K562 (cell line): Measurements from ENCODE around the gene PUM1. TPM values are rescaled to one million over a fixed set of nuclear protein-coding genes. Genes with fewer than 3 reads are reported as not detected.

ENCODE experiments used
- ARID2 ChIP-seq: fragments of 450-650 bp; IDR thresholded peaks from 2 replicates; pipeline ENCODE4 v1.6.1; 2017; ENCODE audit warnings: antibody characterized with exemption, mild to moderate bottlenecking
- ETV1 ChIP-seq: fragments of 450-650 bp; conservative IDR thresholded peaks from 2 replicates; pipeline ENCODE4 v1.6.1; 2016; ENCODE audit warnings: missing genetic modification characterization, control low read depth, low read depth, missing compliant biosample characterization
- FOXM1 ChIP-seq, 2 experiments: fragments of 450-650 bp in 1 of 2; sonication (generic) in 1 of 2; formaldehyde crosslinking in 1 of 2; IDR thresholded peaks; 2 replicates each; pipeline versions ENCODE4 v1.6.1 to v1.9.0; 2017 to 2022; ENCODE audit warnings: low read depth in 2 of 2, mild to moderate bottlenecking in 2 of 2, missing genetic modification reagents in 1 of 2, moderate library complexity in 1 of 2
- GMEB1 ChIP-seq: fragments of 250-450 bp; sonication (Bioruptor Pico); IDR thresholded peaks from 2 replicates; pipeline ENCODE4 v1.4.0; 2020; ENCODE audit warnings: mild to moderate bottlenecking
- HBP1 ChIP-seq: fragments of 450-650 bp; formaldehyde crosslinking; IDR thresholded peaks from 2 replicates; pipeline ENCODE4 v1.4.0; 2022; ENCODE audit warnings: missing genetic modification characterization
- HDAC2 ChIP-seq: fragments of 450-650 bp; IDR thresholded peaks from 2 replicates; pipeline ENCODE4 v1.6.1; 2016; ENCODE audit warnings: mild to moderate bottlenecking
- IFI16 ChIP-seq: fragments of 250-450 bp; sonication (Bioruptor Pico); IDR thresholded peaks from 2 replicates; pipeline ENCODE4 v2.1.2; 2022; ENCODE audit warnings: mild to moderate bottlenecking, inconsistent platforms
- SMC3 ChIP-seq: conservative IDR thresholded peaks from 2 replicates; pipeline ENCODE4 v1.6.1; 2011; ENCODE audit warnings: low read depth, low read length, improper control_type of control experiment; ENCODE audit not compliant: insufficient read depth
- TOE1 ChIP-seq, 2 experiments: fragments of 450-650 bp in 1 of 2; sonication (generic) in 1 of 2; formaldehyde crosslinking in 1 of 2; IDR thresholded peaks; 2 replicates each; pipeline versions ENCODE4 v1.7.1 to v1.8.0; 2016 to 2022; ENCODE audit warnings: borderline replicate concordance in 2 of 2, mild to moderate bottlenecking in 2 of 2, antibody characterized with exemption in 1 of 2, inconsistent platforms in 1 of 2, low read depth in 1 of 2, missing genetic modification reagents in 1 of 2, moderate library complexity in 1 of 2
- polyA plus RNA-seq, 8 experiments: library from polyadenylated mRNA; depleted of rRNA in 4 of 8; stranded (reverse) in 5 of 8; unstranded in 3 of 8; fragments of >200 nt; fragmentation: Nextera tagmentation in 2 of 8; fragmentation: Illumina TruSeq in 1 of 8; extraction: Ambion mirVana in 2 of 8; extraction: Trizol in 1 of 8; gene quantifications; 2 replicates each; pipeline versions ENCODE4 v1.2.1 to v1.2.3, GENCODE V29; 2011 to 2014; ENCODE audit warnings: inconsistent platforms in 1 of 8, missing spikeins in 1 of 8
- total RNA-seq, 7 experiments: library from RNA; depleted of rRNA in 6 of 7; stranded (reverse); fragments of >200 nt in 6 of 7; fragmentation: Illumina TruSeq in 2 of 7; extraction: Trizol in 2 of 7; gene quantifications; 2 replicates each; pipeline versions ENCODE4 v1.2.1 to v1.2.3, GENCODE V29; 2011 to 2021; ENCODE audit warnings: low replicate concordance in 1 of 7
- TF ChIP-seq, protein P1 (sequence below), 3 experiments: fragments of 200-800 bp in 1 of 3; fragments of 250-450 bp in 1 of 3; fragments of 450-650 bp in 1 of 3; sonication (Bioruptor Pico) in 1 of 3; sonication (Bioruptor generic) in 1 of 3; formaldehyde crosslinking in 1 of 3; IDR thresholded peaks; 2 replicates each; pipeline versions ENCODE4 v1.6.1 to v1.8.0; 2016 to 2022; ENCODE audit warnings: mild to moderate bottlenecking in 2 of 3, missing genetic modification characterization in 2 of 3, missing compliant biosample characterization in 1 of 3, moderate library complexity in 1 of 3
- TF ChIP-seq, protein P2 (sequence below): fragments of 250-450 bp; sonication (Bioruptor Pico); IDR thresholded peaks from 2 replicates; pipeline ENCODE4 v1.6.1; 2021; ENCODE audit warnings: mild to moderate bottlenecking
- TF ChIP-seq, protein P3 (sequence below): sonication (generic); formaldehyde crosslinking; IDR thresholded peaks from 2 replicates; pipeline ENCODE4 v1.8.0; 2023; ENCODE audit warnings: mild to moderate bottlenecking, missing genetic modification reagents

PUM1 gene
- total and polyA plus RNA-seq, 9 of the 15 experiments (the other 6 are each of a cell fraction or from before 2014, with no cell fraction given) = 37.7 to 104 (median 55.7) TPM

- TF ChIP-seq GMEB1 (CRISPR knock-in tag) = no peak
- TF ChIP-seq IFI16 (CRISPR knock-in tag) = no peak
- TF ChIP-seq, protein P1, sequence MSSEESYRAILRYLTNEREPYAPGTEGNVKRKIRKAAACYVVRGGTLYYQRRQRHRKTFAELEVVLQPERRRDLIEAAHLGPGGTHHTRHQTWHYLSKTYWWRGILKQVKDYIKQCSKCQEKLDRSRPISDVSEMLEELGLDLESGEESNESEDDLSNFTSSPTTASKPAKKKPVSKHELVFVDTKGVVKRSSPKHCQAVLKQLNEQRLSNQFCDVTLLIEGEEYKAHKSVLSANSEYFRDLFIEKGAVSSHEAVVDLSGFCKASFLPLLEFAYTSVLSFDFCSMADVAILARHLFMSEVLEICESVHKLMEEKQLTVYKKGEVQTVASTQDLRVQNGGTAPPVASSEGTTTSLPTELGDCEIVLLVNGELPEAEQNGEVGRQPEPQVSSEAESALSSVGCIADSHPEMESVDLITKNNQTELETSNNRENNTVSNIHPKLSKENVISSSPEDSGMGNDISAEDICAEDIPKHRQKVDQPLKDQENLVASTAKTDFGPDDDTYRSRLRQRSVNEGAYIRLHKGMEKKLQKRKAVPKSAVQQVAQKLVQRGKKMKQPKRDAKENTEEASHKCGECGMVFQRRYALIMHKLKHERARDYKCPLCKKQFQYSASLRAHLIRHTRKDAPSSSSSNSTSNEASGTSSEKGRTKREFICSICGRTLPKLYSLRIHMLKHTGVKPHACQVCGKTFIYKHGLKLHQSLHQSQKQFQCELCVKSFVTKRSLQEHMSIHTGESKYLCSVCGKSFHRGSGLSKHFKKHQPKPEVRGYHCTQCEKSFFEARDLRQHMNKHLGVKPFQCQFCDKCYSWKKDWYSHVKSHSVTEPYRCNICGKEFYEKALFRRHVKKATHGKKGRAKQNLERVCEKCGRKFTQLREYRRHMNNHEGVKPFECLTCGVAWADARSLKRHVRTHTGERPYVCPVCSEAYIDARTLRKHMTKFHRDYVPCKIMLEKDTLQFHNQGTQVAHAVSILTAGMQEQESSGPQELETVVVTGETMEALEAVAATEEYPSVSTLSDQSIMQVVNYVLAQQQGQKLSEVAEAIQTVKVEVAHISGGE (CRISPR knock-in tag; IDR thresholded peaks at IDR 0.05) = 0 out of 6 replicates have a peak, but pooled peaks of 1 of the 3 experiments have one; percentile 22
- 0 out of 2 replicates have a peak, but pooled peaks have one; percentile 7 for TF ChIP-seq ETV1 (tag)
- no peak for TF ChIP-seq TOE1 (IDR thresholded peaks at IDR 0.05; ENCODE audit: borderline replicate concordance)
- 0 out of 2 replicates have a peak, but pooled peaks have one; percentile 68 for TF ChIP-seq TOE1 (CRISPR knock-in tag; IDR thresholded peaks at IDR 0.05; ENCODE audit: borderline replicate concordance, low read depth)
- TF ChIP-seq ARID2 = peak; percentile 77; the same call in 1 of the 2 replicates
- TF ChIP-seq, protein P2, sequence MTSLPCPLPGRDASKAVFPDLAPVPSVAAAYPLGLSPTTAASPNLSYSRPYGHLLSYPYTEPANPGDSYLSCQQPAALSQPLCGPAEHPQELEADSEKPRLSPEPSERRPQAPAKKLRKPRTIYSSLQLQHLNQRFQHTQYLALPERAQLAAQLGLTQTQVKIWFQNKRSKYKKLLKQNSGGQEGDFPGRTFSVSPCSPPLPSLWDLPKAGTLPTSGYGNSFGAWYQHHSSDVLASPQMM (CRISPR knock-in tag) = no peak
- TF ChIP-seq, protein P3, sequence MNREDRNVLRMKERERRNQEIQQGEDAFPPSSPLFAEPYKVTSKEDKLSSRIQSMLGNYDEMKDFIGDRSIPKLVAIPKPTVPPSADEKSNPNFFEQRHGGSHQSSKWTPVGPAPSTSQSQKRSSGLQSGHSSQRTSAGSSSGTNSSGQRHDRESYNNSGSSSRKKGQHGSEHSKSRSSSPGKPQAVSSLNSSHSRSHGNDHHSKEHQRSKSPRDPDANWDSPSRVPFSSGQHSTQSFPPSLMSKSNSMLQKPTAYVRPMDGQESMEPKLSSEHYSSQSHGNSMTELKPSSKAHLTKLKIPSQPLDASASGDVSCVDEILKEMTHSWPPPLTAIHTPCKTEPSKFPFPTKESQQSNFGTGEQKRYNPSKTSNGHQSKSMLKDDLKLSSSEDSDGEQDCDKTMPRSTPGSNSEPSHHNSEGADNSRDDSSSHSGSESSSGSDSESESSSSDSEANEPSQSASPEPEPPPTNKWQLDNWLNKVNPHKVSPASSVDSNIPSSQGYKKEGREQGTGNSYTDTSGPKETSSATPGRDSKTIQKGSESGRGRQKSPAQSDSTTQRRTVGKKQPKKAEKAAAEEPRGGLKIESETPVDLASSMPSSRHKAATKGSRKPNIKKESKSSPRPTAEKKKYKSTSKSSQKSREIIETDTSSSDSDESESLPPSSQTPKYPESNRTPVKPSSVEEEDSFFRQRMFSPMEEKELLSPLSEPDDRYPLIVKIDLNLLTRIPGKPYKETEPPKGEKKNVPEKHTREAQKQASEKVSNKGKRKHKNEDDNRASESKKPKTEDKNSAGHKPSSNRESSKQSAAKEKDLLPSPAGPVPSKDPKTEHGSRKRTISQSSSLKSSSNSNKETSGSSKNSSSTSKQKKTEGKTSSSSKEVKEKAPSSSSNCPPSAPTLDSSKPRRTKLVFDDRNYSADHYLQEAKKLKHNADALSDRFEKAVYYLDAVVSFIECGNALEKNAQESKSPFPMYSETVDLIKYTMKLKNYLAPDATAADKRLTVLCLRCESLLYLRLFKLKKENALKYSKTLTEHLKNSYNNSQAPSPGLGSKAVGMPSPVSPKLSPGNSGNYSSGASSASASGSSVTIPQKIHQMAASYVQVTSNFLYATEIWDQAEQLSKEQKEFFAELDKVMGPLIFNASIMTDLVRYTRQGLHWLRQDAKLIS (CRISPR knock-in tag) = no peak
- no peak for TF ChIP-seq FOXM1 (IDR thresholded peaks at IDR 0.05; ENCODE audit: low read depth)
- no peak for TF ChIP-seq FOXM1 (CRISPR knock-in tag; IDR thresholded peaks at IDR 0.05; ENCODE audit: low read depth)
- no peak for TF ChIP-seq HBP1 (CRISPR knock-in tag)
- peak; percentile 21; the same call in 1 of the 2 replicates for TF ChIP-seq HDAC2
- TF ChIP-seq SMC3 = peak; percentile 92
These were observed 136.2 kb downstream of the PUM1 start (continued) for GRCh38 chr1:30929135-30929889.
